ENCODE measurements around the gene PRR7.
"Not testable (repeated sequence)": the region's sequence is repeated elsewhere in the genome, so short reads cannot be mapped to it uniquely, and the experiment has no call there.

Gene PRR7

GRCh38 chr5:177446200-177447065, at the start of gene PRR7:
Gene PRR7, plus strand, starts transcription at chr5:177446814. Its CDS starts 8,254 bp downstream, at chr5:177455068.
- DNase-seq = peak; percentile 70

- DNase-seq = no peak
Observed at GRCh38 chr5:177397875-177398390, 48.7 kb upstream of the PRR7 start.

- DNase-seq = no peak
Observed at GRCh38 chr5:177399997-177400868, 46.4 kb upstream of the PRR7 start, which contains the start of gene PFN3. Gene PFN3, minus strand, starts transcription at chr5:177400661. Its CDS starts 85 bp downstream, at chr5:177400576.

GRCh38 chr5:177402271-177403043, 44.2 kb upstream of the PRR7 start:
- peak; percentile 60 for DNase-seq

- DNase-seq = peak; percentile 49
Observed at GRCh38 chr5:177403102-177403791, 43.4 kb upstream of the PRR7 start.

- DNase-seq = peak; percentile 84
Observed at GRCh38 chr5:177403792-177404640, 42.6 kb upstream of the PRR7 start.

GRCh38 chr5:177404641-177405179, 41.9 kb upstream of the PRR7 start:
- DNase-seq = no peak

- DNase-seq = no peak
Observed at GRCh38 chr5:177405312-177405711, 41.3 kb upstream of the PRR7 start.

- DNase-seq = no peak
Observed at GRCh38 chr5:177405805-177406204, 40.8 kb upstream of the PRR7 start.

- no peak for DNase-seq
Observed at GRCh38 chr5:177409043-177409801, 37.4 kb upstream of the PRR7 start, which contains the start of gene F12. Gene F12, minus strand, starts transcription at chr5:177409564. Its CDS starts 37 bp downstream, at chr5:177409527.

- no peak for DNase-seq
Observed at GRCh38 chr5:177410575-177410974, 36.0 kb upstream of the PRR7 start.

GRCh38 chr5:177412603-177413233, 33.9 kb upstream of the PRR7 start:
- no peak for DNase-seq

- no peak for DNase-seq
Observed at GRCh38 chr5:177414481-177414880, 32.1 kb upstream of the PRR7 start.

- DNase-seq = not testable (repeated sequence)
Observed at GRCh38 chr5:177417081-177417480, 29.5 kb upstream of the PRR7 start.

- no peak for DNase-seq
Observed at GRCh38 chr5:177419046-177419445, 27.6 kb upstream of the PRR7 start.

GRCh38 chr5:177420472-177420871, 26.1 kb upstream of the PRR7 start:
- DNase-seq = not testable (repeated sequence)

- DNase-seq = no peak
Observed at GRCh38 chr5:177421062-177421798, 25.4 kb upstream of the PRR7 start.

- DNase-seq = no peak
Observed at GRCh38 chr5:177423671-177424070, 22.9 kb upstream of the PRR7 start.
